ELF-1 (cell line): Measurements from ENCODE around the gene LRRC10.

Source experiments
- DNase-seq: peaks from one replicate; pipeline ENCODE4 v3.0.0-alpha.2; 2016; ENCODE audit warnings: low read depth, low spot score

LRRC10 gene

DNA sequence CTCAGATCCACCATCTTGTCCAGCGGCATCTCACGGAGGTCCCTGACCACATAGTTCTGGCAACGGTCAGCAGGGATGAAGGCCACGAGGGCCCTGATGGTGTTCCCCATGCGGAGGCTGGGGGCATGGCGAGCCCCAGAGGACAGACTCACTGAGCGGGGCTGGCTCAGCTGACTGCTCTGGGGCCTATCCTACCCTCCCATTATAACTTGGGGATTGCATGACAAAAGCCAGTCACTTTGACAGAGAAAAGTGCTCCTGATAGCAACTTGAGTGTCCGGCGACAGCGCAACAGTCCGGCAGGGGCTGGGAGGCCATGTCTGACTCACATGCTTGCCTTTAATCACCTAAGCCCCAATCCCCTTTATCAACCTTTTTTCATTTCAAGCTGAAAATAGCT is at the start of gene LRRC10:
Gene LRRC10, minus strand, starts transcription at position 179 of the 400 bp plus-strand sequence. Its CDS starts 69 bp downstream, at position 110.
- peak; percentile 8 for DNase-seq

DNA sequence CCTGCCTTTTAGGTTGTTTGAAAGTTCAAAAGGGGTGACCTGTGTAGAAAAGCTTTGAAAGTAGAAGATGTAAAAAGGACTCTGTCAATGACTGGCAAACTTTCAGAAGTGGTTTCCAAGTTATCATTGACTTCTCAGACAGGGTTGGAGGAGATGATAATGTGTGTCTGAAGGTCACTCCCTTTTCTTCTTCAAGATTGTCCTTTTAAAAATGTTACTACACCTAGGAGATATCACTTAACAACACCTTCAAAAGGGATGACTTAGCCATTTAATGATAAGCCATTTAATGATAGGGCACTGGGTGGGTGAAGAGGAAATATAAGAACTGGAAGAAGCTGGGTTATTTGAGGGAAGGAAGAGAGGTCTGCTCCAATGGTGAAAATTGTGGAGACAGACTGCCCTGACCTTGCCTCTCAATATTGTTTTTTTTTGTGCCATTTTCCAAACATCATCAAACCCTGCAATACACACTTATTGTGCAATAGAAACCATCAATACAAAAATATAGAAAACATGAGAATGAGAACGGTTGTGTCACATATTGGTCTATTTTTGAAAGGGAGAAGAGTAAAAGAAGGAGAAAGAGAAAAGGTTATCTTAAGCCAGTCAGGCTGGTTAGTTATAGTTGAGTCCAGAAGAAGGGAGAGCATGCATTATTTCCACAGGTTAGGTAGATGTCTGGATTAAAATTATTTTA is 49.6 kb upstream of the LRRC10 start:
- DNase-seq: no peak

DNA sequence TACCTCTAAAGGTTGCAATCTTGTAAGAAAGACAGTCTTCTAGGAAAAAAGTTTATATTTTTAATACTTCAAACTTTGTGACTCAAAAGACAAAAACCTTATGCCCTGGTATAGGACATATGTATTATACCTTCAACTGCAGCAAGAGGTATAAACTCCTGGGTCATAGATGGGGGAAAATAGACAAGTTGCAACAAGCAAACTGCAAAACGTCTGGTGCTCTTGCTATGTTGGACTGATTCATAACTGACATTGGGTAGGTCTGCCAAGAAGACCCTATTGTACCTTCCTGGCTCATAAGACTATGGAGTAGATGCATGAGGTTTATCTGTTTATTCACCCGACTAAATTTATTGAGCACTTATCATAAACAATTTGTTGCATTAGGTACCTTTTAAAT is 47.5 kb upstream of the LRRC10 start:
- no peak for DNase-seq

DNA sequence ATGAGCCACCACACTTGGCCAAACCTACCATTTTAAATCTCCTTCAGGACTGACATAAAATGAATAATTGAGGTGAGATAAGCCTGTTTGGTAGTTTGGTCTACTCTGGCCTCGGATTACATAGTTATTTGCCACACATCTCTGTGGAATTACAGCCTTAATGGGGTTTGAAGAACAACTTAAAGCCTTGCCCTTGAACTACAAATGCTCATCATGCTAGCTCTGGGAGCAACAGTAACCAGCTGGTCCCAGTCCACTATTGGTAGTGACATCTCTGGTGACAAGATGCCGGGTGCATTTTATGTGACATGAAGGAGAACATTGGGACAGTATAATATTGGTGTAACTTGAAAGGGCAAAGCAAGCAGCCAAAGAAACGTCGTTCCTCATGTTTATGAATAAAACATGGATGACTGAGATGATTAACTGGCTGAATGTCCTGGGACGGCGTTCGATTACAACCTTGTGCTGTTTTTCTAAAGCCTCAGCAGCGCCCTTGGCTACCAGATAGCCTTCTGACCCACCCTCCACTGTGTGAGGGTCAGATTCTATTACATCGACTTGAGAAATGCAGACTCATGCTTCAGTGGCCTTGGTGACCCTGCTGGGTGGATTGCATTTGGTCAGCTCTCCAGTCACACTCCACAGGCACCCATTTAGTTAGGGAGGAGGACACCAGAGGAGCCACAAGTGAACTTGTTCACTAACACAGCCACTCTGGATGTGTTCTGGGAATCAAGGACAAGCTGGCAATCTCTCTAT is 46.9 kb upstream of the LRRC10 start:
- peak; percentile 16 for DNase-seq

GRCh38 chr12:69655616-69656340 is 45.1 kb upstream of the LRRC10 start:
- peak; percentile 43 for DNase-seq

DNA sequence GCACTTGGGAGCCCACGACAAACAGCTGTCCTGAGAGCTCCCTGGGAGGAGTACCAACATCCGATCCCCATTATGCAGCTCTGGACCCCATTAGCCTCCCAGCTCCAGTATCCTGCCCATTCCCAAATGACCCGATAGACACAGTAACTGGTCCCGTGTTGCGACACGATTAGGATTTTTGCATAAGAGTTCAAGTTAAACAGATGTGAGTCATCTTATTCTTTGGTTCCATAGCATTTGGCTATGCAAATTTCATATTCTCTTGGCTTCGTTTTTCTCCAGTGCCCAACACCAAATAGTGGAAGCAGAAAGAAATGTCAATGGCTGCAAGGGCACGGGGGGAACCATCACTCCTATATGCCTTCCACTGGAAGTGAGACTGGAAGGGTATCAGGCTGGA is 43.0 kb upstream of the LRRC10 start:
- no peak for DNase-seq

DNA sequence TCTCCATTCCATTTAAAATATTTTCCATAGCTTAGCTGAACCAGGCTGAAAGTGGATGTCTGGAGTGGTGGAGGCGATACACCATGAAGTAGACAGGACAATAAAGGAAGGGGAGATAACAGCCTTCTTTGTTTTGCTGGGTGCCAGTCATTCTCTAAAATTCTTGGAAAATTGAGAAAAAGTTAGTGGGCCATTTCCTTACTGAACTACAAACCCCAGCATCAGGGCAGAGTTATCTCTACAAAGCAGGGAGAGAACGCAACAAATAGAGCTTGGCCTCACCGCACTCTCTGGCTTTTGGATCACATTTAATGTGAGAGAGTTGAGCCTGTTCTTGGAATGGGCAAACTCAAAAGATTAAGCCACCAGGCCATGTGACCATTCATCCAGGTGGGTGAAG is 41.2 kb upstream of the LRRC10 start:
- DNase-seq: no peak

GRCh38 chr12:69649529-69649928 is 38.8 kb upstream of the LRRC10 start:
- no peak for DNase-seq

DNA sequence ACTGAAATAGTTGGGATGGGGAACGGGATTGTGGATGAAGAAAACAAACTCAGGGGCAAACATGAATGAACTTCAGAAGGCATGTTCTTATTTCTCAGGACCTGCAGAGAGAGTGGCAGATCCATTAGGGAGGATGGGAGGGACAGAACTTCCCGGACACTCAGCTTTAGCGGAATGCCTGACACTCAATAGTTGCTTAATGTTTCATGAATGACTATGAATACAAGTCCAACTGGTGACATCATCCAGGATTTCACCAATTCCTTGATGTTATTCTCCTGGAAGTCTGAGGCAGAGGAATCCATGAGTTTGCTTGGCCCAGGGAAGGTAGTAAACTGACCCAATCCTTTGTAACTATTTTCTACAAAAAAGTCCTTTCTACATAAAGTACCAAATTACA is 37.8 kb upstream of the LRRC10 start:
- DNase-seq: no peak

GRCh38 chr12:69647178-69647577 is 36.5 kb upstream of the LRRC10 start:
- no peak for DNase-seq

- no peak for DNase-seq
Measured at GRCh38 chr12:69645031-69645430, 34.3 kb upstream of the LRRC10 start.

DNA sequence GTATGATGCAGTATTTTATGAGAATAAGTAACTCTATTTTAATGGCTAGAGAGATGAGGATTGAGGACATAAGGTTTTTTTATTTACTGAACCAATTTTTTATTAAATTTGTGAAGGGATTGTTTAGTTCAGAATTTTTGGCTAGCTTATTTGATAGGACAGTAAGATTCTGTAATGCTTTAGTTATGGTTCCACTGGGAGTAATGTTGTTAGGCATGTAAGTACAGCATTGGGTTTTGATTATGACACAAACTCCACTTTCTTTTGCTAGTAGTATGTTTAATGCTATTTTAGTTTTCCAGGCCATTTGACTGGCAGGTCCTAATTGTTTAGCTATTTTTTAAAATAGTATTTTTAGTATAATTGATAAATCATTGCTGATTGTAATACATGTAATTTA is 33.8 kb upstream of the LRRC10 start:
- no peak for DNase-seq

GRCh38 chr12:69642531-69642930 is 31.8 kb upstream of the LRRC10 start:
- DNase-seq: no peak

DNA sequence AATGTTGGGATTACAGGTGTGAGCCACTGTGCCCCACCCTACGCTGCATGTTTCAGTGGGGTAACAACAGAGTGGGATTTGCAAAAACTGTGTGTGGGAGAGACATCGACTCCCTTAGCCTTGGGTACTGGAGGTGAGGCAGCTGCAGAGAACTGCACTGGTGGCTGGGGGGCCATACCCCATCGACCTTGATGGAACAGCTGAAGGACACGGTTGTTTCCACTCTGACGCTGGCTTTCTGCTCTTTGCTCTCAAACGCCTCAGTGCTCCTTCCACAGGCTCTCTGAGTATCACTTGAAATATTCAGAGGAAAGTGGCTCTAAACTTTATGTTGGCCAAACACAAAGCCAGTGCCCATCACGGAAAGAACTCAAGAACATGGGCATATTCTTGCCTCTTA is 30.8 kb upstream of the LRRC10 start:
- DNase-seq: no peak

DNA sequence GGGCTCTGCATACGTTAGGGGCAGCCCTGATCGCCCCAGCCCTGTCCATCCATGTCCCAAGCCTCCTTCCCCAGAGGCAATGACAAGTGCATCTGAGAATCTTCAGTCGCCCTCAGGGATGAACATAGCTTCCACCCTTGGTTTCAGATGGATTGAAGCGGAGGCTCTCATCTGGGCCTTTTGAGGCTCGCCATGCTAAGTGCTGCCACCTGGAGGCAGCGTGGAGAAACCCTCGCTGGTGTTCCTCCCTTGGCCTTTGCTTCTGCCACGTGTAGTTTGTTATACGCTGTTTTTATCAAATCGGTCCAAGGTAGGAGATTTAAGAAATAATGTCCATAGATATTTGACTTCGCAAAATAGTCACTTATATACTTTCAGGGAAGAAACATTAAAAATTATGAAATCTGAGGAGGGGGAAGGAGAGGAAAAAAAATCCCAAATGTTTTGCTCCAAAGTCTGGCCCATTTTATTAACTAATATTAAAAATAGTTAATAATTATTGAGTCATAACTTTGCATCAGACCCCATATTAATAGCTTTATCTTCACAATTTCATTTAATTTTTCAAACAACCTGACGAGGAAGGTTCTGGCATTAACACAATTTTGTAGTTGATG is 28.8 kb upstream of the LRRC10 start:
- DNase-seq: peak; percentile 80

DNA sequence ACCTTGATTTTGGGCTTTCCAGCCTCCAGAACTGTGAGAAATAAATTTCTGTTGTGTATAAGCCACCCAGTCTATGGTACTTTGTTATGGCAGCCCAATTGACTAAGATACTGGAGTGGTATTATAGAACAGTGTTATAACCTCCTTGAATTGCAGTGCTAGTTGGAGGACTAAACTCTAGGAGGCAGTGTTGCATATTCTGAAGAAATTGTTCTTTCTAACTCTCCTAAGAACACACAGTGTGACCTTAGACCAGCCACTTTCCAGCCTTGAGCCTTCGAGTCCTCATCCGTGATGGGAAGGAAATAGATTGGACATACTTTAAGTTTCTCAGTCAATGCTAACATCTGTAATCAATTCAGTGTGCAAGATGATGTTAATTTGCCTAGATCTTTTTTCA is 22.4 kb upstream of the LRRC10 start:
- DNase-seq: no peak

GRCh38 chr12:69630191-69630590 is 19.5 kb upstream of the LRRC10 start:
- DNase-seq: no peak

- DNase-seq: no peak
Measured at GRCh38 chr12:69627501-69627900, 16.8 kb upstream of the LRRC10 start.

- DNase-seq: no peak
Measured at GRCh38 chr12:69623970-69624369, 13.3 kb upstream of the LRRC10 start.

DNA sequence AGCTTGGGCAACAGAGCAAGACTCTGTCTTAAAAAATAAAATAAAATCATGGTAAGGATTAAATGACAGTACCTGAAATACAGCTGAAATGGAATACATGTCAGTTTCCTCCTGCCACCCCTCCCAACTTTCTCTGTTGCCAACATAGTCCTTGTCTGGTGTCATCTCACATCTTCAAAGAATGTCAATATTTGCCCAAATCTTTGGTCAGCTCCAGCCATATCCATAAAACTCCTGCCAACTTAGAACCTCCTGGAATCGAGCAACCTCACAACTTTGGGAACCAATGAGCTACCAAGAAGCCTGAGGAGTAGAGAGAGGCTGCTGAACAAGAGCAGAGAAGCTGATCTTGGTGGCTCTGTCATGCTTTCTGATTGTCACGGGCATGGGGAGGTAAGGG is 10.8 kb upstream of the LRRC10 start:
- no peak for DNase-seq

- no peak for DNase-seq
Measured at GRCh38 chr12:69620921-69621320, 10.2 kb upstream of the LRRC10 start.

DNA sequence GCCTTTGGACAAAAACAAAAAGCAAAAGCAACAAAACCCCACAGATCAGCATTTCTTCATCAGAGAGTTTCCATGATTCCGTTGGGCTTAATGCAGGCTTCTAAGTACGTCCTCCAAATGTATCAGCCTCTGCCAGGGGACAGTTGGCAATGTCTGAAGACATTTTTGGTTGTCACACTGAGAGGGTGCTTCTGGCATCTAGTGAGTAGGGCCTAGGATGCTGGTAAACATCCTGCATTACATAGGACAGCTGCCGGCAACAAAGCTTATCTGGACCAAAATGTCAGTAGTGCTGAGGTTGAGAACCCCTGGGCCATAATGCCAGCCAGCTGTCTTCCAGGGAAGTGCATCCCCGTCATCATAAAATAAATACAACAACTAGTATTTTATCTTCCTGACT is 9.4 kb upstream of the LRRC10 start:
- no peak for DNase-seq
